HG02571 (cell line): Measurements from ENCODE around the gene CDH4.
"Not testable (repeated sequence)": the region's sequence is repeated elsewhere in the genome, so short reads cannot be mapped to it uniquely, and the experiment has no call there.

Experiments
- ATAC-seq: cut with Tn5 transposase; IDR thresholded peaks from one replicate; pipeline ENCODE4 v1.9.1; 2021; ENCODE audit warnings: mild to moderate bottlenecking, moderate library complexity; ENCODE audit not compliant: unreplicated experiment

The CDH4 gene

DNA sequence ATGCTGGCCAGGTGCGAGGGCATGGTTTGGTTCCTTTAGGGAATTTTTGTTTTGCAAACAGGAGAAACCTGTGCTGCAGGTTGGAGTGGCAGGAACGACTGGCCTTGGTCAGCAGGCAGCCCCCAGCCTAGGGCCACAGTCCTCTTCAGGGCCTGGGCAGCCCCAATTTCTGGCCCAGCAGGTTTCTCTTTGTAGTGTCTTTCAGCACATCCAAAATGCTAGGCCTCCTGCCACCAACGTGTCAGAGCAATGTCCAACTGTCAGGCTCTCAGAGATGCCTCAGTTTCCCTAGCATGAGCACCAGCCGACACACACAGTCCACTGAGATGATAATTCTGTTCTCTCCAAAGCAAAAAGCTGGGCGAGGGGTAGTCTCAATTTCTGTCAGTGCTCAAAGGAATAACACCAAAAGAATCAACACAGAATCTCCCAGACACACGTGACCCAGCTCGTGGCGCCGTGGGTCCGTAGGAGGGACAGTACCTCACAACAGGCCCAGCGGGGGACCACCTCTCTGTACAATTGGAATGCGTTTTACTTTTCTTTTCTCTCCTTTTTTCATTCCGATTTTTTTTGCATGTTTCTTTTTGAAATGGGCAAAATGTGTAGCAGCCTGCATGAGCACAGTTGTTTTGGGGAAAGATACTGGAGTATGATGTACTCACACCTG is 687.8 kb downstream of the CDH4 start:
- ATAC-seq, result no peak

DNA sequence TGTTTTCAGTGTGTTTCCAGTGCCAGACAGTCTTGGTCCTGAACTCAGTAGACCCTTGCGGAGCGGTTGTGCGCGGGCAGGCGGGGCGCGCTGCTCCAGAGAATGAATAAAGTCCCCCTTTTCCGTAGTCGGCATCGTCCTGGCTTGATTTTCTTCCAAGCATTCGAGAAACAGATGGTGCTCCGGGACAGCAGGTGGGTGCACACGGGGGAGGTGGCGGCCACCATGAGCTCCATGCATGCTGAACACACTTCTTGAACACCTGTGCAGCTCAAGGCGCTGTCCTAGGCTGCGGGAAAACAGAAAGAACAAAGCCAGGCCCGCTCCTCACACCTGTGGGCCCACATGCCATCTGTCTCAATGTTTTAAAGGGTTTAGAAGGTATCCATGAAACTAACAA is 688.4 kb downstream of the CDH4 start:
- no peak for ATAC-seq

DNA sequence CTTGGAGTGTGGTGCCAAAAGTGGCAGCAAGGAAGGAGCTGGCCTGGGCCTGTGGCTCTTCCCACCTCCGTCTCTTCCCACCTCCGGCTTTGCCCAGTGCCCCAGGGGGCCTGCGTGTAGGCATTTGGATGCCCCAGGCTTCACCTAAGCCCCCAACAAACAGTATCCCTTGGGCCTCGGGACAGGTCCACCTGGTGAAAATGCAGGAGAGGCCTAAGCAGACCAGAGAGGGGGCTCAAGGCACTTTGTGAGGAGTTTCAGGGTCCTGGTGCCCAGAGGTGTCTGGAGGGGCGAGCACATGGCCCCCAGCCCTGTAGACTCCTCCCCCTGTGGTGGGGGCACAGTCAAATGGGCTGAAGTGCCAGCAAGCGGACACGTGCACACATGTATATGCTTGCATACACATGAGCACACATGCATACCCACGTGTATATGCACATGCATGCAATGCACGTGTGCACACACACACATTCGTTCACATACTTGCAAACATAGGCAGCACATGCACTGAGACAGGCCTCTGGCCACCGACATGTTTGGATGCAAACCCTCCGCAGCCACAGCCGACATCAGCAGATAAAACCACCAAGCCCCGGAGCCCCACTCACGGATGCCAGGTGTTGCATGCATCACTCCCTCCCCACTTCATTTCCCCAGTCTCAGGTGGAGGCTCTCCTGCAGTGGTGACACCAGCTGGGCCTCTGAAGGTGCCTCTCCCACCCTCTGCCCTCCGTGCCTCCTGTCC is 689.1 kb downstream of the CDH4 start:
- ATAC-seq, result no peak

DNA sequence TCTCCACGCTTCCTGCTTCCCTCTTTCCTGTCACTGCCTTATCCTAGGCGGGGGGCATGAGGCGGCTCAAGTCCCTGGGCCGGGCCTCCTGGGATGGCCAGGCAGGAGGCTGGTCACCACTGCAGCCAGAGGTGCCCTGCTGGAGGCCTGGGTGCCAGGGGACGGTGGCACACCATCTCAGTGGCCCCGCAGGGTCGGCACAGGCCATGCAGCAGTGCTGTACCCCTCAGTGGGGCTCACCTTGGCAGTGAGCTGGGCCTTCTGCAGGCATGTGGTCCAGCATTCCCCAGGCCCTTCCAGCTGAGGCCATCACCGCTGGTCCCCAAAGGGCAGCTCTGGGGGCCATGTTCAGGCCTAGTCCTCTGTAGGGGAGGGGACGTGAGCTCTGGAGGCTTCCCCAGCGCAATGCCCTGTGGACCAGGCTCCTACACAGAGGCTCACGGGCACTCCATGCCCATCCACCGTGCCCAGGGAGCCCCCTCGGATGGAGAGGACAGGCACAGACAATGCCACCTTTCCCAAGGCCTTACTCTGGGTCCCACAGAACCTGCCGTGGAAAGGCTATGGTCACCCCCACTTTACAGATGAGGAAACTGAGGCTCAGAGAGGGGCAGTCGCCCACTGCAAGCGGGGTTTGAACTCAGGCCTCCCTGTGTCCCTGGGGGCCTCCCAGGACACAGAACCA is 689.8 kb downstream of the CDH4 start:
- ATAC-seq, result no peak

DNA sequence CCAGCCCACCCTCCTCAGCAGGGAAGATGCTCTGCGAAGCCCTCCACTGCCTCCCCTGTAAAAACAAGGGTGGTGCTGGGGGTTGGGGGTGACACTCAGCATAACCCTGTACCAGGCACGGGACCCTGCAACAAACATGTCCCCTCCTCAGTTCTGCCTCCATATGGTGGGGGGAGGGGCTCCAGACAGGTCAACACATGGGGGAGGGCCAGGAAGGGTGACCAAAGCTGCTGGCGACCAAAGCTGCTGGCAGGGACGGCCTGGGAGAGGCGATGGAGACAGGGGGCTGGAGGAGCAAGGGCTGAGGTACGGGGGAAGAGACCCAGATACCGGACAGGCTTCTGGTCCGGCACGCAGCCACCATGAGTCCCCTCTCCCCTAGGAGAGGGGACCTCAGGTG is 690.5 kb downstream of the CDH4 start:
- no peak for ATAC-seq

DNA sequence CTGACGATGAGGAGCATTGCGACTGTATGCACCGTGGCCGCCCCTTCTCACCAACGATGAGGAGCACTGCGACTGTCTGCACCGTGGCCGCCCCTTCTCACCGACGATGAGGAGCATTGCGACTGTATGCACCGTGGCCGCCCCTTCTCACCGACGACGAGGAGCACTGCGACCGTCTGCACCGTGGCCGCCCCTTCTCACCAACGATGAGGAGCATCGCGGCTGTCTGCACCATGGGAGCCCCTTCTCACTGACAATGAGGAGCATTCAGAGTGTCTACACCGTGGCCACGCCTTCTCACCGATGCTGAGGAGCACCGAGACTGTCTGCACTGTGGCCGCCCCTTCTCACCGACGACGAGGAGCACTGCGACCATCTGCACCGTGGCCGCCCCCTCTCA is 692.9 kb downstream of the CDH4 start:
- ATAC-seq, result not testable (repeated sequence)

DNA sequence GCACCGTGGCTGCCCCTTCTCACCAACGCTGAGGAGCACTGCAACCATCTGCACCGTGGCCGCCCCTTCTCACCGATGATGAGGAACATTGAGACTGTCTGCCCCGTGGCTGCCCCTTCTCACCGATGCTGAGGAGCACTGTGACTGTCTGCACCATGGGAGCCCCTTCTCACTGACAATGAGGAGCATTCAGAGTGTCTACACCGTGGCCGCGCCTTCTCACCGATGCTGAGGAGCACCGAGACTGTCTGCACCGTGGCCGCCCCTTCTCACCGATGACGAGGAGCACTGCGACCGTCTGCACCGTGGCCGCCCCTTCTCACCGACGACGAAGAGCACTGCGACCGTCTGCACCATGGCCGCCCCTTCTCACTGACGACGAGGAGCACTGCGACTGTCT is 693.4 kb downstream of the CDH4 start:
- ATAC-seq, result not testable (repeated sequence)

DNA sequence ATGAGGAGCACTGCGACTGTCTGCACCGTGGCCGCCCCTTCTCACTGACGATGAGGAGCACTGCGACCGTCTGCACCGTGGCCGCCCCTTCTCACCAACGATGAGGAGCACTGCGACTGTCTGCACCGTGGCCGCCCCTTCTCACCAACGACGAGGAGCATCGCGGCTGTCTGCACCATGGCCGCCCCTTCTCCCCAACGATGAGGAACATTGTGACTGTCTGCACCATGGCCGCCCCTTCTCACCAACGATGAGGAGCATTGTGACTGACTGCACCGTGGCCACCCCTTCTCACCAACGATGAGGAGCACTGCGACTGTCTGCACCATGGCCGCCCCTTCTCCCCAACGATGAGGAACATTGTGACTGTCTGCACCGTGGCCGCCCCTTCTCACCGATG is 696.0 kb downstream of the CDH4 start:
- ATAC-seq, result not testable (repeated sequence)

DNA sequence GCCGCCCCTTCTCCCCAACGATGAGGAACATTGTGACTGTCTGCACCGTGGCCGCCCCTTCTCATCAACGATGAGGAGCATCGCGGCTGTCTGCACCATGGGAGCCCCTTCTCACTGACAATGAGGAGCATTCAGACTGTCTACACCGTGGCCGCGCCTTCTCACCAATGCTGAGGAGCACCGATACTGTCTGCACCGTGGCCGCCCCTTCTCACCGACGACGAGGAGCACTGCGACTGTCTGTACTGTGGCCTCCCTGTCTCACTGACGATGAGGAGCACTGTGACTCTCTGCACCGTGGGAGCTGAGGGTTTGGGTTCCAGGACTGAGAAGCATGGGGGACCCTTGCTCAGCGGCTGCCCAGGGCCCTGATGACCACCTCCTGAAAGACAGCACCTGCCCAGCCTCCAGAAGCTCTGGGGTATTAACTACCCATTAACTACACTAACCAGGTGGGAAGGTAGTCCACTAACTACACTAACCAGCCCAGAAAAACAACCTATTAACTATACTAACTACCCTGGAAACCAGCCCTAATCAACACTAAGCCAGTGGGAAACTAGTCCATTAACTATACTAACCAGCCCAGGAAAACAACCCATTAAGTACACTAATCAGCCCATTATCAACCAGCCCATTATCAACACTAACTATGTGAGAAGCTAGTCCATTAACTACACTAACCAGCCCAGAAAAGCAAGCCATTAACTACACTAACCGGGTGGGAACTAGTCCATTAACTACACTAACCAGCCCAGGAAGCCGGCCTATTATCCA is 696.7 kb downstream of the CDH4 start:
- no peak for ATAC-seq

DNA sequence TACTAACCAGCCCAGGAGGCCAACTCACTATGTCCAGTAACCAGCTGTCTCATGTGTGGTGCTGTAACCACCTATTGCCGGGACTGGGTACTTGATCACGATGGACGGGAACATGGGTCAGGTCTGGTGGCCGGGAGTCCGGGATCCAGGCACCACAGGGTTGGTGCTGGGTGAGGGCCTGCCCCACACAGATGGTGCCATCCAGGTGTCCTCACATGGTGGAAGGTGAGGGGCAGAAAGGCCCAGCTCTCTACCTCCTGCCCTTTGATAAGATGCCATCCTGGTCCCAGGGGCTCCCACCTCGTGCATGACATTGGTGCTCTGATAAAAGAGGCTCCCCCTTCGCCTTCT is 697.3 kb downstream of the CDH4 start:
- no peak for ATAC-seq

DNA sequence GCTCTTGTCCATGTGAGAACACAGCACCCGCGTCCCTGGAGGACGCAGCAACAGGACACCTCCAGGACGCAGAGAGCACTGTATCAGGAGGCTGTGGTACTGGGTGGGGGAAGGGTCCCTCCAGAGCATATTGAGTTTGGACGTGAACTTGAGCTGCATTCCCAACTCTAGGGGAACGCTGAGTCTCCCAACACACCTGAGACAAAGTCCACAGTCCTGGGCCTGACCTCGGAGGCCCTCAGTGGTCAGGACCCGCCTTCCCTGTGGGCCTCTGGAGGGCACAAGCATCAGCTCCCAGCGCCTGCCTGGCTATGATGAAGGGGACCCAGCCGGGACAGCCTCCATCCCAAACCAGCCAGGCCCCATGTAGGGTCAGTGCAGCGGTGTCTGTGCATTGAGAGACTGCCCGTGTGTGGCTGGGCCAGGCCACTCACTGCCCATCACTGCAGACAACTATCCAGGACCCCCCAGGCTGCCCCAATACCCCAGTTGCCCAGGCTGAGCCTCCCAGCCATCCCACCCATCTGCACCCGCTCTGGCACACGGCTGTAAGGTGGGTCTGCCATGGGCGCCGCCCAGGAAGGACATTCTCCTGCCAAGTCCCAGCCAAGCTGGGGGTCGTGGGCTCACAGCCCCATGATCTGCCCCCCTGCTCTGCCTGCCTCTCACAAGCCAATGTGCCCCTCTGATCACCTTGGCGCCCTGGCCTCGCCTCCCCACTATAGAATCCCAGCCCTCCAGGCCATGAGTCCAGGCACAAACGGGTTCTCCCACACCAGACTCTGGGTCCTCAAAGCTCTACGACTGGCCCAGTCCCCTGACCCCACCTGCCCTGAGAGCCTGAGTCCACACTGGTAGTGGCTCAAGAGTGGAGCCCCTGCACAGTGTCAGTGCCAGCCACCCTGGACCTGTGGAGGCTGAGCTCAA is 697.9 kb downstream of the CDH4 start:
- ATAC-seq, result no peak

DNA sequence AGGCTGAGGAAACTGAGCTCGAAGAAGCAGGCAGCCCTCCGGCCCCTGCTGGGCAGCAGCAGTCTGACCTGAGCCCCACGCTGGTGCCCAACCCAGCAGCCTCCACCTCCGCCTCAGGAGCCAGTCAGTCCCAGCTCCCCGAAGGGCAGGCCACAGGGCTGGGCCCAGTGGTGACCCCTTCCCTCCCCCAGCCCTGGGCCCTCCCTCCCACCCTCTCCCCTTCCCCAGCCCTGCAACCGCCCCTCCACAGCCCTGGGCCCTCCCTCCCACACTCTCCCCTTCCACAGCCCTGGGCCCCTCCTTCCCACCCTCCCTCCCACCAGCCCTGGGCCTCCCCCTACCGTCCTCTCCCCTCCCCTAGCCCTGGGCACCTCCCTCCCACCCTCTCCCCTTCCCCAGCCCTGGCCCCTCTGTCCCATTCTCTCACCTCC is 698.6 kb downstream of the CDH4 start:
- ATAC-seq, result no peak

DNA sequence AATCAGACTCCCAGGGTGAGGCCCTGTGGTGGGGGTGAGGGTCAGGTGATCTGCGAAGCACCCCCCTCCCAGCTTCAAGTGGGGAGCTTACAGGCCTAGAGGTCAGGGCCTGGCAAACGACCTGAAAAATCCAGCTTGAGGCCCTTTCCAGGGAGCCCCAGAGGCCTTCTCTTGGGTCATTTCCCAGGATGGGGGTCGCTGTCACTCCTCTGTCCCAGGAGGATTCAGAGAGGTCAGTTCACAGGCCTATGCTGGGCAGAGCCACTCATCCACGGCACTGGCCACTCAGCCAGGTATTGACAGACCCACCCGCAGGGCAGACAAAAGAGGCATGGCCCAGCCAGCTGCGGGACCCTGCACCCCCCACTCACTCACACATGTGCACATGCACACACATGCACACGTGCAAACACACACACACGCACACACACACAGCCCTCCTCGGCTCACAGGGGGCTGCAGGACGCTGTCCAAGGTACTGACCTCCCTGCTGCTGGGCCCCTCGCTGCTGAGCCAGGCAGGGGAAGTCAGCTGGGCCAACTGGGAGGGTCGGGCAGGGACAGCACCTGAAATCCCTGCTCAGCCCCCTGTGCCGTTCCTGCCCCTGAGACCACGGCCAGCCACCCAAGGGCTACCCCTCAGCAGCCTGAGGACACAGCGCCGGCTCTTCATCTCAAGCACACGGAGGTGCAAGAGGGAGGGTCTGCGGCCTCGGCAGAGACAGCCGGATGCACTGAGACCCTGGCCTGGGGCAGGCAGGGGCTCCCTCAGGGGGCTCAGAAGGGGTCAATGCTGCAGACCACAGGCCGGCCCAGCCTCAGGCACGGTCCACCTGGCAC is 699.9 kb downstream of the CDH4 start:
- ATAC-seq, result no peak

DNA sequence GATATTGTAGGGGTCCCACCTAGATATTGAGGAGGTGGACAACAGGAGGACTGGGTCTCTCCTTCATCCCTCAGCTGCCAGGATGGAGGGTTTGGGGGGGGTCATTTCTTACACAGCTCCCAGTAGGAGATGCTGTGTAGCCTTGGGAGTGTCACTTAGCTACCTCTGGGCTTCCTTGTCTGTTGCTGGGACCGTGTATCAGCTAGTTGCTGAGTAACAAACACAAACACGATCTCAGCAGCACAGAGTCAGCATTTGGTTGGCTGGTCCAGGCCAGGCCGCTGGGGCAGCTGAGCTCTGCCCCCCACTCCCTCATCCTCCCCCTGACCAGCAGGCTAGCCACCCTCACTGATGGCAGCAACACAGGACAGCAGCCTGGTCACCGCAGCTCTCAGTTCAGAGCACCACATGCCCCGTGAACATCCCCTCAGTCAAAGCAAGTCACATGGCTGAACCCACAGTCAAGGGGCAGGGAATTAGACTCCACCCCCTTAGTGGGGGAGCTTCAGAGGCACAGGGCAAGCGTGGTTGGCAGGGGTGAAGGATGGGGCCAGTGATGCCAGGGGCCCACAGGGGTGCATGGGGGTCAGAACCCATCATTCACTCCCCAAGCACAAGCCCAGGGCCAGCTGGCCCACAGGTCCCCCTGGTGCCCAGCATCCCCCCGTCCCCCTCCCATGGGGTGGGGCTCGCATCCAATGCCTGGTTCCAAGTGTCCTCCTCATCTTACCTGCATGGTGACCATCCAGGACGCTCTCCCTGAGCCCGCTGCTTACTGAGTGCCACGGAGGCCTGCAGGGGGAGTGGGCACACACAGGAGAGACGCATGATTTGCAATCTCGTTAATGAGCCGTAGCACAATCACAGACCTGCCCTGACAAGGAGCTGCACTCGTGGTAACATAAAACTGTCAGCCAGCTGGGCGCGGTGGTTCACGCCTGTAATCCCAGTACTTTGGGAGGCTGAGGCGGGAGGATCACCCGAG is 701.3 kb downstream of the CDH4 start:
- ATAC-seq, result no peak

DNA sequence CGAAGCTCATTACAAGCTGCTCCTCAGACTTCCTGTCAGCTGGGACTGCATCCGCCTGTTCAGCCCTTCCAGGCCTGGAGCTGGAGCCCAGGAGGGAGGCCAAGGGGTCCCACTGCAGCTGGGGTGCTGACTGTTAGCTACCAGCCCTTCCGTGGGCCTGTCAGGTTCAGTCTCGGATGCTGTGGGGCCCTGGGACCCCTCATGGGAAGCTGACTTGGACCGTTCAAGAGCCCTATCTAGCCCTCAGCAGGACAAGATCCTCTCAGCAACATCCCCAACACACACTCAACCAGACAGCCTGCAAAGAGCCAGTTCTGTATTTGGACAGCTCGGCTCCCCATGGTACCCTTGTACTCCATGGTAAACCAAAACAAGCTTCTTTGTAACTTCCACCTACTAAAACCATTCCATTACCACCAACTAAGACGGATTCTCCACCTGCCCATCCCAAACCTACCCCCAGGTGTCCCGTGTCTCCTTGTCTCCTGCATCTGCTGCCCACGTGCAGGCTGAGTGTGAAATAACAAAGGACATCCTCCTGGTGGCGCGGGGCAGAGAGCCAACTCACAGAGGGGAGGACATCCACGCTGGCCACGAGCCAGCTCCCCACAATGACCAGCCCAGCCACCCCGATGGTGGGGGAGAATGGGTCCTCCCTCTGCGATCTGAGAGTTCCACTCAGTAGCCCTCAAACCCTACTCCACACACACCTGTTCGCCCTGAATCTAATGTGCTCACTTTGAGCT is 702.4 kb downstream of the CDH4 start:
- ATAC-seq, result no peak

DNA sequence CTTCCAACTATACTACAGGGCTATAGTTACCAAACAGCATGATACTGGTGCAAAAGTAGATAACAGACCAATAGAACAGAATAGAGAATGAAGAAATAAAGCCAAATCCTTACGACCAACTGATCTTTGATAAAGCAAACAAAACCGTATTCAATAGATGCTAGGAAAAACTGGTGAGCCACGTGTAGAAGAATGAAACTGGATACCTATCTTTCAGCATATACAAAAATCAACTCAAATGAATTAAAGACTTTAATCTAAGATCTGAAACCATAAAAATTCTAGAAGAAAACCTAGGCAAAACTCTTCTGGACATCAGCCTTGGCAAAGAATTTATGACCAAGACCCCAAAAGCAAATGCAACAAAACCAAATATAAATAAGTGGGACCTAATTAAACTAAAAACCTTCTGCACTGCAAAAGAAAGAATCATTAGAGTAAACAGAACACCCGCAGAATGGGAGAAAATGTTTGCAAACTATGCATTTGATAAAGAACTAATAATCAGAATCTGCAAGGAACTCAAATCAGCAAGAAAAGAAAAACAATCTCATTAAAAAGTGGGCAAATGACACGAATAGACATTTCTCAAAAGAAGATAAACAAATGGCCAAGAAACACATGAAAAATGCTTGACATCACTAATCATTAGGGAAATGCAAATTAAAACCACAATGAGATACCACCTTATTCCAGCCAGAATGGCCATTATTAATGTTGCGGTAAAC is 703.8 kb downstream of the CDH4 start:
- no peak for ATAC-seq
